Astrocyte (in vitro differentiated cells and primary cell): ENCODE measurements around the gene IQGAP1.

ENCODE experiments used
- CTCF ChIP-seq: IDR thresholded peaks from 2 replicates; pipeline ENCODE4 v1.5.1; 2011; ENCODE audit warnings: low read depth, mild to moderate bottlenecking, inconsistent platforms, low read length, moderate library complexity; ENCODE audit not compliant: insufficient read depth
- EZH2 ChIP-seq: IDR thresholded peaks from 2 replicates; pipeline ENCODE4 v1.6.1; 2012; ENCODE audit warnings: mild to moderate bottlenecking, low read length, inconsistent platforms; ENCODE audit not compliant: insufficient read depth

DNA sequence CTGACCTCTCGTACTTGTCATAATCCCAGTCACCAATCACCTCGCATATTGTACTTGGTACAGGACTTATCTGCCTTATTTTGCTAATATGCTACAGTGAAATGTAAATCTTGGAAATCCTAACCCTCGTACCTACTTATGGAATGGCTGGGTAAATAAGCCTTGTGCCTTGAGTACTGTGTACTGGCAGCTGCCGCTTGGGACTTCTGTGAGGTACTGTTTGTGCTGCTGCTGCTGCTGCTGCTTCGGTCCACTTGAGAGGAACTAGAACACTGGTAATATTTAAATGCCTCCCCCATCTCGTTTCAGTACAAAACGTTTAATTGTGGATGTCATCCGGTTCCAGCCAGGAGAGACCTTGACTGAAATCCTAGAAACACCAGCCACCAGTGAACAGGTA, 99.1 kb downstream of the IQGAP1 start:
- TF ChIP-seq CTCF (no peak), EZH2 (no peak)
